ENCODE results near the gene CD300A.

DNA sequence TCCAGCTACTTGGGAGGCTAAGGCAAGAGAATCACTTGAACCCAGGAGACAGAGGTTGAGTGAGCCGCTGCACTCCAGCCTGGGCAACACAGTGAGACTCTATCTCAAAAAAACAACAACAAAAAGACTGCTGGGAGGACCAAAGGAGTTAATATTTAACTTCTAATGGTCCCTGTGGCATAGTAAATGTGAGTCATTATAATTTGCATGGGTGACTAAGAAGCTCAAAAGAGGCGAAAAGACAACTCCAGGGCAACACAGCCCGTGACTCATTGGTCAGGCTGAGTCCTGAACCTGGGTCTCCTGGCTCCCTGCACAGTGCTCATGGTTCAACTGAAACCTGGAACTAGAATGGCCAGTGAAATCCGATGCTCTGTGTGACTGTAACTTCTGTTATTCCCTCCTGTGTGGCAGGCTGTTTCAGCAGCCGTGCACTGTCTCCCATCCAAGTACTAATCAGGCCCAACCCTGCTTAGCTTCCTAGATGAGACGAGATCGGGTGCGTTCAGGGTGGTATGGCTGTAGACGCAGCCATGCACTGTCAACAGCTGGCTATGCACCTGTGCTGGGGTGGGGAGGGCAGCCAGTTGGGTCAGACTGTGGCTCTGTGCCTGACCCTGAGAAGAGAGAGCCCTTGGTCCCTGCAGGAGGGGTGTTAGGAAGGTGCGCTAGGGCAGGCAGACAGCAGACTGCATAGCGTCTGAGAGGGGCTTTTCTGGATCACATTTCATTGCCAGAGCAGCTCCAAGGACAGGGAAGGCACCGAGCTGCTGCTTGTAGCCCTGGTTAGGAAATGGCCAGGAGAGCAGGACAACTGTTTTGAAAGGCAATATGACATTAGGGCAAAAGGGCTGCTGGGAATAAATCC is 49.0 kb upstream of the CD300A start:
- TF ChIP-seq, protein P1, sequence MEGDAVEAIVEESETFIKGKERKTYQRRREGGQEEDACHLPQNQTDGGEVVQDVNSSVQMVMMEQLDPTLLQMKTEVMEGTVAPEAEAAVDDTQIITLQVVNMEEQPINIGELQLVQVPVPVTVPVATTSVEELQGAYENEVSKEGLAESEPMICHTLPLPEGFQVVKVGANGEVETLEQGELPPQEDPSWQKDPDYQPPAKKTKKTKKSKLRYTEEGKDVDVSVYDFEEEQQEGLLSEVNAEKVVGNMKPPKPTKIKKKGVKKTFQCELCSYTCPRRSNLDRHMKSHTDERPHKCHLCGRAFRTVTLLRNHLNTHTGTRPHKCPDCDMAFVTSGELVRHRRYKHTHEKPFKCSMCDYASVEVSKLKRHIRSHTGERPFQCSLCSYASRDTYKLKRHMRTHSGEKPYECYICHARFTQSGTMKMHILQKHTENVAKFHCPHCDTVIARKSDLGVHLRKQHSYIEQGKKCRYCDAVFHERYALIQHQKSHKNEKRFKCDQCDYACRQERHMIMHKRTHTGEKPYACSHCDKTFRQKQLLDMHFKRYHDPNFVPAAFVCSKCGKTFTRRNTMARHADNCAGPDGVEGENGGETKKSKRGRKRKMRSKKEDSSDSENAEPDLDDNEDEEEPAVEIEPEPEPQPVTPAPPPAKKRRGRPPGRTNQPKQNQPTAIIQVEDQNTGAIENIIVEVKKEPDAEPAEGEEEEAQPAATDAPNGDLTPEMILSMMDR (IDR thresholded peaks at IDR 0.05; ENCODE audit: low read depth, low read length, poor library complexity, severe bottlenecking): no peak
- TF ChIP-seq EZH2phosphoT487 (IDR thresholded peaks at IDR 0.05; ENCODE audit: borderline replicate concordance, low read length): no peak

Measured in DOHH2 (cell line).